ENCODE results near the gene TC2N. TPM values are rescaled to one million over a fixed set of nuclear protein-coding genes. Genes with fewer than 3 reads are reported as not detected.

Gene TC2N
- total and polyA plus RNA-seq, 2 experiments from 2014 or later: 10.0 to 35.0 TPM

- H3K9me3 Mint-ChIP-seq: no peaks in the 10 kb centered on the region
- H3F3A ChIP-seq (replicated peaks; ENCODE audit: low read depth): no peaks in the 10 kb centered on the region
- no peaks in the 10 kb centered on the region for H3K27me3 Mint-ChIP-seq (ENCODE audit: insufficient read depth, low read depth, poor library complexity)
- peaks cover 11% of the 10 kb centered on the region for H3K4me1 Mint-ChIP-seq
- no peaks in the 10 kb centered on the region for H4K20me1 ChIP-seq (replicated peaks; ENCODE audit: insufficient read depth)
- H3K36me3 Mint-ChIP-seq (ENCODE audit: low read depth): no peaks in the 10 kb centered on the region
- H3K4me1 ChIP-seq (ENCODE audit: insufficient read depth): 0 out of 2 replicates have a peak, but pooled peaks cover 4% of the 10 kb centered on the region
- TF ChIP-seq ETS1 (IDR thresholded peaks at IDR 0.05) (no peak), EZH2 (IDR thresholded peaks at IDR 0.05; ENCODE audit: low read depth, unreplicated experiment) (no peak), EZH2phosphoT487 (IDR thresholded peaks at IDR 0.05; ENCODE audit: unreplicated experiment) (no peak), ZNF114 (CRISPR knock-in tag; IDR thresholded peaks at IDR 0.05) (no peak), ZNF331 (CRISPR knock-in tag; IDR thresholded peaks at IDR 0.05; ENCODE audit: low read depth) (no peak), STAT1 (IDR thresholded peaks at IDR 0.05; ENCODE audit: unreplicated experiment) (no peak), JUNB (IDR thresholded peaks at IDR 0.05; ENCODE audit: unreplicated experiment) (no peak)
- TF ChIP-seq, protein P1, sequence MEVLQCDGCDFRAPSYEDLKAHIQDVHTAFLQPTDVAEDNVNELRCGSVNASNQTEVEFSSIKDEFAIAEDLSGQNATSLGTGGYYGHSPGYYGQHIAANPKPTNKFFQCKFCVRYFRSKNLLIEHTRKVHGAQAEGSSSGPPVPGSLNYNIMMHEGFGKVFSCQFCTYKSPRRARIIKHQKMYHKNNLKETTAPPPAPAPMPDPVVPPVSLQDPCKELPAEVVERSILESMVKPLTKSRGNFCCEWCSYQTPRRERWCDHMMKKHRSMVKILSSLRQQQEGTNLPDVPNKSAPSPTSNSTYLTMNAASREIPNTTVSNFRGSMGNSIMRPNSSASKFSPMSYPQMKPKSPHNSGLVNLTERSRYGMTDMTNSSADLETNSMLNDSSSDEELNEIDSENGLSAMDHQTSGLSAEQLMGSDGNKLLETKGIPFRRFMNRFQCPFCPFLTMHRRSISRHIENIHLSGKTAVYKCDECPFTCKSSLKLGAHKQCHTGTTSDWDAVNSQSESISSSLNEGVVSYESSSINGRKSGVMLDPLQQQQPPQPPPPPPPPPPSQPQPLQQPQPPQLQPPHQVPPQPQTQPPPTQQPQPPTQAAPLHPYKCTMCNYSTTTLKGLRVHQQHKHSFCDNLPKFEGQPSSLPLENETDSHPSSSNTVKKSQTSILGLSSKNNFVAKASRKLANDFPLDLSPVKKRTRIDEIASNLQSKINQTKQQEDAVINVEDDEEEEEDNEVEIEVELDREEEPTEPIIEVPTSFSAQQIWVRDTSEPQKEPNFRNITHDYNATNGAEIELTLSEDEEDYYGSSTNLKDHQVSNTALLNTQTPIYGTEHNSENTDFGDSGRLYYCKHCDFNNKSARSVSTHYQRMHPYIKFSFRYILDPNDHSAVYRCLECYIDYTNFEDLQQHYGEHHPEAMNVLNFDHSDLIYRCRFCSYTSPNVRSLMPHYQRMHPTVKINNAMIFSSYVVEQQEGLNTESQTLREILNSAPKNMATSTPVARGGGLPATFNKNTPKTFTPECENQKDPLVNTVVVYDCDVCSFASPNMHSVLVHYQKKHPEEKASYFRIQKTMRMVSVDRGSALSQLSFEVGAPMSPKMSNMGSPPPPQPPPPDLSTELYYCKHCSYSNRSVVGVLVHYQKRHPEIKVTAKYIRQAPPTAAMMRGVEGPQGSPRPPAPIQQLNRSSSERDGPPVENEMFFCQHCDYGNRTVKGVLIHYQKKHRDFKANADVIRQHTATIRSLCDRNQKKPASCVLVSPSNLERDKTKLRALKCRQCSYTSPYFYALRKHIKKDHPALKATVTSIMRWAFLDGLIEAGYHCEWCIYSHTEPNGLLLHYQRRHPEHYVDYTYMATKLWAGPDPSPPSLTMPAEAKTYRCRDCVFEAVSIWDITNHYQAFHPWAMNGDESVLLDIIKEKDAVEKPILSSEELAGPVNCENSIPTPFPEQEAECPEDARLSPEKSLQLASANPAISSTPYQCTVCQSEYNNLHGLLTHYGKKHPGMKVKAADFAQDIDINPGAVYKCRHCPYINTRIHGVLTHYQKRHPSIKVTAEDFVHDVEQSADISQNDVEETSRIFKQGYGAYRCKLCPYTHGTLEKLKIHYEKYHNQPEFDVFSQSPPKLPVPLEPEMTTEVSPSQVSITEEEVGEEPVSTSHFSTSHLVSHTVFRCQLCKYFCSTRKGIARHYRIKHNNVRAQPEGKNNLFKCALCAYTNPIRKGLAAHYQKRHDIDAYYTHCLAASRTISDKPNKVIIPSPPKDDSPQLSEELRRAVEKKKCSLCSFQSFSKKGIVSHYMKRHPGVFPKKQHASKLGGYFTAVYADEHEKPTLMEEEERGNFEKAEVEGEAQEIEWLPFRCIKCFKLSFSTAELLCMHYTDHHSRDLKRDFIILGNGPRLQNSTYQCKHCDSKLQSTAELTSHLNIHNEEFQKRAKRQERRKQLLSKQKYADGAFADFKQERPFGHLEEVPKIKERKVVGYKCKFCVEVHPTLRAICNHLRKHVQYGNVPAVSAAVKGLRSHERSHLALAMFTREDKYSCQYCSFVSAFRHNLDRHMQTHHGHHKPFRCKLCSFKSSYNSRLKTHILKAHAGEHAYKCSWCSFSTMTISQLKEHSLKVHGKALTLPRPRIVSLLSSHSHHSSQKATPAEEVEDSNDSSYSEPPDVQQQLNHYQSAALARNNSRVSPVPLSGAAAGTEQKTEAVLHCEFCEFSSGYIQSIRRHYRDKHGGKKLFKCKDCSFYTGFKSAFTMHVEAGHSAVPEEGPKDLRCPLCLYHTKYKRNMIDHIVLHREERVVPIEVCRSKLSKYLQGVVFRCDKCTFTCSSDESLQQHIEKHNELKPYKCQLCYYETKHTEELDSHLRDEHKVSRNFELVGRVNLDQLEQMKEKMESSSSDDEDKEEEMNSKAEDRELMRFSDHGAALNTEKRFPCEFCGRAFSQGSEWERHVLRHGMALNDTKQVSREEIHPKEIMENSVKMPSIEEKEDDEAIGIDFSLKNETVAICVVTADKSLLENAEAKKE (CRISPR knock-in tag; IDR thresholded peaks at IDR 0.05): no peak
- H3K4me2 ChIP-seq: no peak overlapping the region
- H3K27me3 ChIP-seq (ENCODE audit: insufficient read depth): no peaks in the 10 kb centered on the region
- H3K9me2 ChIP-seq (ENCODE audit: insufficient read depth): no peaks in the 10 kb centered on the region
- no peaks in the 10 kb centered on the region for H3K79me2 ChIP-seq (replicated peaks; ENCODE audit: insufficient read depth)
- H3K4me3 Mint-ChIP-seq: no peak overlapping the region
- no peak overlapping the region for H3K27ac ChIP-seq (ENCODE audit: low read depth)
- ATAC-seq (no peak), DNase-seq (ENCODE audit: low spot score) (no peak)
- H3K4me3 ChIP-seq: no peak overlapping the region
- H2AFZ ChIP-seq: no peak overlapping the region
- H3K27ac Mint-ChIP-seq: no peak overlapping the region
- no peaks in the 10 kb centered on the region for H3K36me3 ChIP-seq (ENCODE audit: insufficient read depth)
Observed at GRCh38 chr14:91751719-91752118, 115.6 kb downstream of the TC2N start.

Measured in GM23338 (cell line).